ENCODE results near the gene SYTL2.
"Not testable (repeated sequence)": the region's sequence is repeated elsewhere in the genome, so short reads cannot be mapped to it uniquely, and the experiment has no call there.

Gene SYTL2

DNA sequence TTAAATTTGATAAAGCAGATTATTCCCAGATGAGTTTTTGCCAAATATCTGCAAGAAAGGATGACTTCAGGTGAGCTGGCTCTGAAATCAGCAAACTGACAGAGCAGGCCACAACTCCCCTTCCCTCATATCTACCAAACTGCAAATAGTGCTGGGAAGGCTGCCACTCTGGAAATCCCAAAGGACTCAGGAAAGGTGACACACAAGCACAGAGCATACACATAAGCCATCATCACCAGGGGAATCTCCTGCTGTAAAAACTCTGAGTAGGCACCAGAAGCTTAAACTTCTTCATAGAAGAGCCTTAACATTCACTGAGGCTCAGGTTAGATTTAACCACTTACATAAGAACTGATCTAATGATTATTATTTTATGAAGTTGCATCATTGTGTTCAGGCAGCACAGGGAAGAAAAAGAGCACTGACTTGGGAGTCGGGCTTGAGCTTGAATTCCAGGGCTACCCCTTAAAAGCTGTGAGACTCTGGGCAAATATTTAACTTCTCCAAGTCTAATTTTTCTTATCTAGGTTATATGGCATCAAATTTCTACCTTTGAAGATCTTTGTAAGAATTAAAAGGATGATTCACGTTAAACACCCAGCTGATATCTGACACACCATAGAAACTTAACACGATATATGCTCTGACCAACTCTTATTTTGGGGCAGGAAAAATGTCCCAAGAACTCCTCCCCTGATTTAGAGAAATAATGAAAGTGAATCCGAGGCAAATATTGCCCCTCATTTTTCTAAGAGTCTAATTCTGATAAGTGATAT lies 15.0 kb downstream of the SYTL2 start:
- no peak for DNase-seq

DNA sequence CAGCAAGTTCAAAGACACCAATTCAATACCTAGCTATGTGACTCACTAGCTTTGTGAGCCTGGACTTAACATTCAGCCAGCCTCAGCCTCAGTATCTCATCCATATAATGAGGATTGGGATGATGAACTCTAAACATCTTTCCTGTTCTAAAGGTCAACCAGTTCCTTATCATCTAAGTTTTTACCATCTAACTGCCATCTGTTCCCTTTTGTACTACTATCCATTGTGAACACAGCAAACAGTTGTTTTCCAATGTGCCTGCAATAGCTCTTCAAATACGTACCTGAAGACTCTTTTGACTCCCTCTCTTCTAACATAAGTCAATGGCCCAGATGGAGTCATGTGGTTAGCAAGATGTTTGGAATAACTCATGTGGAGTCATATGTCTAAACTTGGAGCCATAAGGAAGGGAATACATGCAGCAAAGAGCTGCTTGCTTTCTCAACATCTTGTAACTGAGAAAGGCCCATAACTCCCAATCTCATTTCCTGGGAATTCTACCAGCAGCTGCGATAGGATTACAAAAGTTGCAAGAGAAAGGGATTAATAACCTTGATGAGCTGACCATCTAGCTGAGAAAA lies 19.4 kb downstream of the SYTL2 start:
- DNase-seq, result no peak

DNA sequence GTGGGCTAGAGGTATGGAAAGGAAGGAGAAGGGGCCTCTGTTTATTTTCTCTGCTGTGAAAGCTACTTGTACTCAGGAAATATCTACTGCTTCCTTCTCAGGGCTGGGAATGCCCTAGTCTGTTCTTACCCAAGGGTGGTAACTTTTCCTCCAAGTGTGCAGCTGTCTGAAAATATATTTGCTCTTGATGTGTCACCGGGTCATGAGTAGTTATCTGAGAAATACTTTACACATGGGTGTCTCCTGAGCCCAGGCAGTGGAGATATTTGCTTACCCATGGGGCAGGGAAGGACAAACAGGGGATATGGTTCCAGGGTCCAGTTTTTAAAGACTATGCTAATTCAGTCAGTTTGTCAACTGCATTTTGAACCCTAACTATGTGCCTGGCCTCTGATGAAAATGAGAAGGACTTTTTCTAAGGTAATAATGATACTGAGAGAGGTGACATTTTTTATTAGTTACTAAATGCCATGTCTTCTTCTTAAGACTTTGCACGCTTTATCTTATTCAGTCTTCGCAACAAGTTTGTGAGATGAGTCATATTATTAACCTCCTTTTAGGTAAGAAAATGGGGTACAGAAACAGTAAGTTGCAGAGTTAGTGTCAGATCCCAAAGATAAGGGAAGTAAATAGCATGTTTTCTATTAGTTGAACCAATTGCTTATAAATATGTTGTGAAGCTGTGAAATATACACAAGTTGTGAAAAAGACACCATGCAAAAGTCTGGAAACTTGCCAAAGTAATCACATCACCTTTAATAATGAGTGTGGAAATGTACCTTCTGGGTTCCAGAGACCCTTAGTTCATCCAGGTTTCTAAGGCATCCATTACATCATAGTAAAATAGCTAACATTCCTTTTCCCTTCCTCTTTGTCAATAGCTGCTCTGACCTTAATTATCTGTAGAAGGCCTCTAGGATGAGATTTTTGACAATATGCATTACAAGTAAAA lies 22.9 kb downstream of the SYTL2 start:
- DNase-seq, result no peak

DNA sequence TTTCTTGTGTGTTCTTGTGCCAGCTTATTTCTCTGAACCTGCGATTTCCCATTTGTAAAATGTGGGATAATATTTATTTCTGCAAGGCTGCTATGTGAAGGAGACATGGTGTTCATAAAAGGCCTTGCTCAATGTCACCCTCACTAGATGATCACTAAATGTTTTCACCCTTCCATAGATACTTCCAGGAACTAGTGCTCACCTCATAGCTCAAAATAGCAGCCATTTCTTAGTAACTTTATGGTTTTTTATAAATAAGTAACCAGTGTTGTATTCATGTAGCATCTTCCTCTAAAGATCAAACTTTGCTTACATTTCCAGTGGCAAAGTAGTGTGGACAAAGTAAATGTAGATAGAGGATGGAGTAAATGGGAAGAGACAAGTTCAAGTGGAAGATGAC lies 23.8 kb downstream of the SYTL2 start:
- DNase-seq, result no peak

DNA sequence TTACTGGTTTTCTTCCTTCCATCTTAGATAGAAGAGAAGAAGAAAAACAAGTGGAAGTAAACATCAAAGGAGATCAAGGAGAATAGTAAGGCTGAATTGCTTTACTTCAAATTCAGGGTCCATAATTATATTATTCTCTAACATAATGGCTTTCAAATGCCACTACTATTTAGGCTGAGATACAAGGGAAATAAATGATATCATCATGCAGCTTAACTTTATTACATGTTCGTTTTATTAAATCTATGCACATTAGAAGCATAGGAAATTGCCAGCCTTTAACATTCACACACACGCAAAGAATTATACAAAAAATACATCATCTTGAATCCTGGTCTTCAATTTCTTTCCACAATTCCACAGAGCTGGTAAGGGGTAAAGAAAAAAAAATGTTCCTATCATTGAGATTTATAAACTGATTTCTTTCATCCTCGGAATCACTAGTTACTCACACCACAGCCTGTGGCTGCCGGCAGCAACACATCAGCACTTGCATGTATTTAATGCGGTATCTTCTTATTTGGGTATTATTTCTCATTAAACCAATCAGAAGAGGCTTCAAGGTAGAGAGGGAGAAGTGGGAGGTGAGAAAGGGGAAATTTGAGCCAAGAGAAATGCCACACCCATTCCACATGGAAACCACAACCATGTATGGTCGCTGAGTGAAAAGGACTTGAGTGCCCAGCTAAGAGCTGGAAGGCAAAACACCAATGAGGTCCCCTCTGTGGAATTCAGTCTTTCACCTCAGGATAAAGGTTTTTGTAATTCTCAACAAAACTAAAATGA lies 26.3 kb downstream of the SYTL2 start:
- DNase-seq, result no peak

DNA sequence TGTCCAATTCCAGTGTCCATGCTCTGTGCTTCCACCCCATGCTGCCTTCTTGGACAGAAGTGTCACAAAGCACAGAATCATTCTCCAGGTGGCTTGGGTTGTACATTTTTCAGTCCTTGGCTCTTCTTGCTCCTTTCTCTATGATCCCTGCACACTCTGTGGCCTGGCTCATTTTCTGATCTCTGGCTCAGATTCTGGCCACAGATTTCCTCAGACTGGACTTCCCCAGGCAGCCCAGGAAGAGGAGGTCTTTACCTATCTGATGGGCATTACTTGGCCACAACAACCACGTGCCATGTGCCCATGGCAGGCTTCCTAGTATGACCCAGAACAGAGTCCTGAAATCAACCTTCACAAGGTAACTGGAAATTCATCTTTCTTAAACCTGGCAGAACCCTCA lies 27.2 kb downstream of the SYTL2 start:
- DNase-seq, result no peak

DNA sequence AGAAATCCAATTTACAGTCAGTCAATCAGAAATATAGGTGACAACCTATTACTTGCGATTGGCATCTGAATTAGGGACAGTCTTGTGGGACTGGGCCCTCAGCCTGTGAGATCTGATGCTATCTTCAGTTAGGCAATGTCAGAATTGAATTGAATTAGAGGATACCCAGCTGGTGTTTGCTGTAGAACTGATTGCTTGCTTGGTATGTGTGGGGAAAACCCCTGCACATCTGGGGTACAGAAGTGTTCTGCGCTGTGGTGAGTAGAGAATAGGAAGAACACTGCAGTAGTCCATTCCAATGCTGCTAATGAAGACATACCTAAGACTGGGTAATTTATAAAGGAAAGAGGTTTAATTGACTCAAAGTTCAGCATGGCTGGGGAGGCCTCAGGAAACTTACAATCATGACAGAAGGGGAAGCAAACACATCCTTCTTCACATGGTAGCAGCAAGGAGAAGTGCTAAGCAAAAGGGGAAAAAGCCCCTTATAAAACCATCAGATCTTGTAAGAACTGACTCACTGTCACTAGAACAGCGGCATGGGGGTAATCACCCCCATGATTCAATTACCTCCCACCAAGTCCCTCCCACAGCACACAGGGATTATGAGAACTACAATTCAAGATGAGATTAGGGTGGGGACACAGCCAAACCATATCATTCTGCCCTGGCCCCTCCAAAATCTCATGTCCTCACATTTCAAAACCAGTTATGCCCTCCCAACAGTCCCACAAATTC lies 30.0 kb downstream of the SYTL2 start:
- not testable (repeated sequence) for DNase-seq

DNA sequence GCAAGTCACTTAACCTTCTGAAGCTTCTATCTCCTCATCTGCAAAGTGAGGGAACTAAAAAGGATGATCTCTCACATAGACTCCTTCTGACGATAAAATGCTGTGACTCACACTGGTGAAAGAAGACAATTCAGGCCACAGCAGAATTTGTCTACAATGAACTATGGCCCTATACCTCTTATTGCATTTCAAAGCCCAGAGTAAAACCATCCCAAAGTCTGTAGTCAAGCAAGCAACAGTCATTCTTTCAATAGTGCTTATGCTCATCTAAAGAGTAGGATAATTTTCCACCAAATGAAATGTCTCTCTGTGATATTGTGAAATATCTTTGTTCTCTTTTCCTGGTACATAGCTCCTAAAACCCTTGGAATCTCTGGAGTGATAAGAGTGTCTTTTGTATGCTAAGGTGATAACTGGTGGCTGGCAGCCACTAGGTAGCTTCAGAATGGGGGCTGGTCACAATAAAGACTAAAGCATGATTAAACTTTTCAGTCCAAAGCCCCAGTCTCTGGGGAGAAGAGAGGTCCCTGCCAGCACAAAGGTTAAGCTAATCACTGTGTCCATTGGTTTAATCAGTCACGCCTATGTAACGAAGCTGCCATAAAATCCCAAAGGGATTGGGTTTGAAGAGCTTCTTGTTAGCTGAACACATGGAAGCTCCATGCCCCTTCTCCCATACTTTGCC lies 30.8 kb downstream of the SYTL2 start:
- DNase-seq, result no peak

DNA sequence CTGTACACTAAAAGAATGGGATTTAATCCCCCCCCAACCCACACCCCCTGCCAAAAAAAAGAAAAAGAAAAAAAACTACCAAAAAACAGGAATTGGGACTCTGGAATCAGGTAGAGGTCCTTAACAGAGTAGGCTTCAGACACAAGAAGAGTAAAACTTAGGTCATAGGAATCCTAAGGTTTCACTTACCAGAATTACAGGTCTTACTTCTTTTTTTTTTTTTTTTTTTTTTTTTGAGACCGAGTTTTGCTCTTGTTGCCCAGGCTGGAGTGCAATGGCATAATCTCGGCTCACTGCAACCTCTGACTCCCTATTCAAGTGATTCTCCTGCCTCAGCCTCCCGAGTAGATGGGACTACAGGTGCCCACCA lies 33.4 kb downstream of the SYTL2 start:
- DNase-seq, result not testable (repeated sequence)

DNA sequence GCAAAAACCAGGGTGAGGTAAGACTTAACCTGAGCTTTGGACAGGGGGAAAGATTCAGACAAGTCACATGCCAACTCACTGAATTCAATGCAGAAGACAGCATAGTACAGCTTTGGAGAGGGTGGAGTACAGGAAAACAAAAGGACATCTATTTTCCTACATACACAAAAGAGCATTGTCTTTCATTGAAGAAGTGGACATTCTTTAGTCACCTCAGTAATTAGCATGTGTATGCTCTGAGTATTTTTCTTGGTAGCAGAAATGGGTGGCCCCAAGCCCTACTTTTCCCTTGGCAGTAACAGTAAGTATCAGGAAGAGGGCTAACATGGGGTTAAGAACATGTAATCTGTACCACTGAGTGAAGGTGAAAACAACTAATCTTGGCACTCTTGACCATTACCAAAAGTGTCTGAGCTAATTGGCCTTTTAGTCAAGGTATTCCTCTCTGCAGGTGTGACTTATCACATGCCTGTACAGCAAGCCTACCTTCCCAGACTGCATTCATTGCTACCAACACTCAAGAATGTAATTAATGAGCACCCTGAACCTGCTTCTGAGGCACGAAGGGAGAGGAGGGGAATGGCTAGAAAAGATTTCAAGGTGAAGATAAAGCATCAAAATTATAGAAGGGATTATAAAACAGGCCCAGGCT lies 33.9 kb downstream of the SYTL2 start:
- DNase-seq, result no peak

DNA sequence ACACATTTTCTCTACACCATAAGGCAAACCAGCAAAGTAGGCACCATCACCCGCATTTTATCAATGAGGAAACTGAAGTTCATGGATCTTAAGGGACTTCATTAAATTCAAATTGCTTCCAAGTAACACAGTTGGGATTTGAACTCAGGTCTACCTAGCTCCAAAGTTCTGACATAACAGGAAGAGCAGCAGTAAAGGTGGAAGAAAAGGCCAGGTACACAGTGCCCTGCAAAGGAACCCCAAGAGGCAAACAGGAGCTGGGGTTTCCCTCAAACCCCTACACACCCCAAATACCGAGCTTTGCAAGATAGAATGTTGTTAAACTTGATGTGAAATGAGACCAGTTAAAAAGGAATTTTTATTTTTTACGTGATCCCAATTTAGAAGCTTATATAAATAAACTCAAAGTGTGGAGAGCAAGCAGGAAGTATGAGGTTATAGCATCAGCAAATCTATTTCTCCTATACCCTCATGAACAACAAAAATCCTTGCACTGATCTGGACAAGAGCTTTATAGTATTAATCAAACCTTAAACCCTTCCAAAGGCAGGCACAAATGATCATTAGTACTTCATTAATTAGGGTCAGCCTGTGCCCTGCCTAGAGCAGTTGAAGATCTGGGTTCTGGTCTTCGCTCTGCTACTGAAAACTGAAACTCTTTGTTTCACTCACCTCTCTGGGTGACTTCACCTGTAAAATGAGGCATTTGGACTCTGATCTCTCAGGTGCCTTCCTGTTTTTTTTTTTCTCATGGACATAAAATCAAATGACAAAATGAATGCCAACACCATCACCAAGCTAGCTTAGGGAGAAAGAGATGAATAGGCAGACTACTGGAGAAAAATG lies 36.5 kb downstream of the SYTL2 start:
- DNase-seq, result no peak

DNA sequence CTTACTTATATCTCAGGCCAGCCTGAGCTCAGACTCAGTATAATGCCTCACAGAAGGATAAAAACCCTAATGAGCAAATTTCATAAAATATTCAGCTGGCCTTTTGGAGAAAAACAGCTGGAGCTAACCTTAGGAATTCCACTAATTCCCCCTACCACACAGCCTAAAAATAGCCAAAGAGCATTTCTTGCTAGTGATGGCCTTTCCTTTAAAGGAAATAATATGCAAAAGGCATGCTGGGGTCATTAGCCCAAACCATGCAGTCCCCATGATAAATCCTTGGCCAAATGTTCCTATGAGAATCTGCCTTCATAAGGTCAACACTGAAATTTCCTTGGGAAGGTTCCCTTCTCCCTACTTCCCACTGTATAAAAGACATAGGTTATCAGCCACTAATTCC lies 38.2 kb downstream of the SYTL2 start:
- no peak for DNase-seq

DNA sequence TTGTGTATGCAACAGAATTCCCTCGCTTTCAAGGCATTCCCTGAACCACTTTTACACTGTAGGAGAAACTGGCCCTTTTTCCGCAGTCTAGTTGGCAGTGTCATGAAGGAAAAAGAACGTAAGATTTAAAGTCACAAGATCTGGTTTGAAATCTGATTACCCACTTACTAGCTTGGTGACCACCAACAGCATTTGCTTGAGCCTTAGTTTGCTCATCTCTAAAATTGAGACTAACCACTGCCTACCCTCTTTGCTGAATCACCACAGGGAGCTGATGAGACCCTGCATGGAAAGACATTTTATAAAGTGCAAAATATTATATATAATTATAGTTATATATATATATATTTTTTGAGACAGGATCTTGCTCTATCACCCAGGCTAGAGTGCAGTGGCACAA lies 39.4 kb downstream of the SYTL2 start:
- DNase-seq, result no peak

DNA sequence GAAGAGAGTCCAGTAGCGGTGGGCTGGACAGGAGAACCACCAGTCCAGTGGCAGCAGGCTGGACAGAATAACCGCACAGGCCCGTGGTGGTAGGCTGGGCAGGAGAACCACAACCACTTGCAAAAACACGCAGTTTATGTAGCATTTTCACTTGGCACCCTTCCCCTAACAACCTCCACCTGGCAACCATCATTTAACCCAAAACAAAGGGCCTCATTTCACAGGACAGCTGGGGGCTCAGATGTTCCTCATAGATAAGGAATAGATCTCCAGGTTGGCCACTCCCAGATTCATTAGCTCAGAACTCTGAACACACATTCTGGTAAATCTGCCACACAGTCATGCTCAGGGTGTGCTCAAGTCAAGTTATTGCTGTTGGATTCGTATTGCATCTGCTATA lies 41.2 kb downstream of the SYTL2 start:
- DNase-seq, result no peak

DNA sequence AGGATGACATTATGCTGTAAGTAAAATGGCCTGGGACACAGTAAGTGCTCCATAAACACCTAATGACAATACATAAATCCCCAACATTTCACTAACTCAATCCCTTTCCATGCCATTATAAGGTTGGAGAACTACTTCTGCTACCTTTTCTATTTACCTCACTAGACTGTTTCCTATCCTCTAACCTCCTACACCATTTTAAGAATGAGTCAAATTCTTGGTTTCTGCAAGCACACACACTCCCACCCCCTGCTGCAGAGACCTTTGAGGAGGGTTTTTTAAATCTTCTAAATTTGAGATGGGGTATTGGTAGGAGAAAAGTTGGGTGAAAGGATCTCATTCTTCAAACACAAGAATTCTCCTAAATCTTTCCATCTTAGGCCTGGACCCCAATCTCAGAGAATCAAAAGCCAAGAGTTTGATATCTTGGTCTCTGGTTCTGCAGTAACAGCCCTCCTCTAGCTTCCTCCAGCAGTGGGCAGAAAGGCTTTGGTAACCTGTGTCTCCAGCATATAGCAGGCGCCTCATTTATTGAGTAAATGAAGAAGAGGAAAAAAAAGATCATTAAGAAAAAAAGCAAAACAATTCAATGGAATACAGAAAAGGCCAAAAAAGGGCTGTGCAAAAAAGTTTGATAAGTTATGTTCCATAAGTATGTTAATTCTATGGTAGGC lies 42.3 kb downstream of the SYTL2 start:
- no peak for DNase-seq

DNA sequence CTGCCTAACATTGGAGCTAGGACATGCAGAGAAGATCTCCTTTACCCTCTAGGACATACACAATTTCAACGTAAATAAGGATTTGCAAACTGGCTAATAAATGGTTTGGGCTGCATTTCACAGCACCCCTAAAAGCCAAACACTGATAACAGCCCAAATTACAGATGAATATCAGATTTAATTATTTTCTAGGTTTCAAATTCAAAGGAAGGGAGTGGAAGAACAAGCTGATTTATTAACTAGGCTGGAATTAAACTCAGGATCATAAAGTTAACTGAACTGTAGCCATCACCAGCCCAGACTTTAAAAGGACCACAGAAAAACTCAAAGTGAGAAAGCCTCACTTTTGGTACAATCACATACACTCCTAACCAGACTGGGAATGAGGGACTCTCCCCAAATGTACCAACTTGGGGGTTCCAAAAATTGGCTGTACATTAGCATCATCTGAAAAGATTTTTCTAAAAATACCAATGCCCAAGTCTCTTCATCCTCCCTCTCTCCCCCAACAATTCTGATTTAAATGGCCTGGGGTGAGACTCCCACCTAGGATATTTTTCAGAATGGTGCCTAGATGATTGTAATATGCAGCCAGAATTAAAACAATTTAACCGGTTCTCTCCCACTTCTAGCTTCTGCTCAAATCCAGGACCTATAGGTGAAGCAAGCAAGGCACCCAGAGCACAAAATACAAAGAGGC lies 43.5 kb downstream of the SYTL2 start:
- no peak for DNase-seq

DNA sequence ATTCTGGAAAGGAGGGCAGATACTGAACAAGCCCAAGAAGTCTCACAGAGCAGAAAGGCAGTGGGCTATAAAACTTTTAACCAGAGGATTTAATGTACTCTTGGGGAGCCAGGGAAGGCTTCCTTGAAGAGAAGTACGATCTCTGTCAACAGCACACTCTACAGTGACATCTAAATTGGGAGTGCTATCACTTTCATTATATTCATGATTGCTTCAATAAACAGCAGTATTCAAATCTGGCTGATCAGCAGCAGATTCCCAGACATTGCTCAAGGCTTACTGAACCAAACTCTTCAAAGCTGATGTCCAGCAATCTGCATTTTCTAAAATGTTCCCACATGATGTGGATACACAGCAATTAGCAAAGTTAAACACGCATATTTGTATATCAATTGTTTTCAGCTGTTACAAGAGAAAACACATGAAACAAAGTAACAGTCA lies 44.2 kb downstream of the SYTL2 start:
- DNase-seq, result no peak

DNA sequence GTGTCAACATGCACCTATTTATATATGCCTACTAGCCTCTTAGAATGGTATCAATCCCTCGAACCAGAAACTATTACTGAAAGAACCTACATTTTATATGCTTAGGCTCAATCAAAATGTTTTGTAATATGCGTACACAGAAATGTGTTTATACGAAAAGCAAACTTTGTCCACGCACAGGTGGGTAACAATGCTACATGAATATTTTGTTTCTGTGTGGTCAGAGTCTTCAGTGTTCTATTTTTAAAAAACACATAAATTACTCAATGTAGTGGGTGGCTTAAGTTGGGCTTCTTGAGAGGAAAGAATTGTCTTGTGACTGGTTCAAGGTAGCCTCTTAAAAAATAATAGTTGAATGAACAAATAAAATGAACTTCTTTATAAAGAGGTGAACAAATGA lies 46.1 kb downstream of the SYTL2 start:
- no peak for DNase-seq

DNA sequence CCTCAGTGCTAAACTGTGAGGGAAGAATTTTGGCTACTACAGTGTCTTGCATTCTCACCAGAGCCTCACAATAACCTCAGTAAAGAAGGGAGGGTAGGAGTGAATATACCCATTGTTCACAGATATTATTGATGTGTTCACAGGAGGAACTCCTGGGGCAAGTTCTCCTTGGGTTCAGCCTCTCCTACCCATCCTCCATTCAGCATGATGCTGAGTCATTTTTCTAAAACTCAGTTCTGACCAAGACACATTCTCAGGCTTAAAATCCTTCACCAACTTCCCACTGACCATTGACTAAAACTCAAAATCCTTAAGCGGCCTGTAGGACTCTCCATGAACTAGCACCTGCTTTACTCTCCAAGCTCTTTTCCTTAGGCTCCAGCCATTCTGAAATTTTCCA lies 48.7 kb downstream of the SYTL2 start:
- DNase-seq, result no peak
